Natural killer cell (primary cell): ENCODE results near the gene RERE. TPM values are rescaled to one million over a fixed set of nuclear protein-coding genes. Genes with fewer than 3 reads are reported as not detected.

Source experiments
- ATAC-seq, 3 donors: fragments of 150-1000 bp in 2 of 3; fragments of 200-7000 bp in 1 of 3; cut with Tn5 transposase; 1 replicate in 1 of 3; 2 replicates in 2 of 3; pipeline ENCODE4 v1.10.0; 2021; ENCODE audit warnings: mild to moderate bottlenecking in 2 of 3, moderate library complexity in 2 of 3
- DNase-seq, 2 donors: peaks; one replicate each; pipeline versions ENCODE4 v3.0.0 to v3.0.0-alpha.2; 2013 to 2021; ENCODE audit warnings: mixed read lengths in 1 of 2
- H3K27ac ChIP-seq: one replicate; pipeline ENCODE4 v1.5.1; 2013; ENCODE audit warnings: mild to moderate bottlenecking, low read length
- H3K27me3 ChIP-seq: one replicate; pipeline ENCODE4 v1.6.1; 2013; ENCODE audit warnings: low read length; ENCODE audit not compliant: control insufficient read depth, insufficient read depth
- H3K36me3 ChIP-seq: one replicate; pipeline ENCODE4 v1.6.1; 2013; ENCODE audit warnings: low read length; ENCODE audit not compliant: control insufficient read depth, insufficient read depth
- H3K4me1 ChIP-seq: one replicate; pipeline ENCODE4 v1.6.1; 2013; ENCODE audit warnings: low read length; ENCODE audit not compliant: control insufficient read depth, insufficient read depth
- H3K4me3 ChIP-seq: one replicate; pipeline ENCODE4 v1.5.1; 2013; ENCODE audit warnings: low read length
- H3K9me3 ChIP-seq: one replicate; pipeline ENCODE4 v1.6.1; 2013; ENCODE audit warnings: low read length; ENCODE audit not compliant: control insufficient read depth, insufficient read depth
- H3K27ac Mint-ChIP-seq, 2 donors: one replicate each; pipeline ENCODE4 v1.8.0; 2022; ENCODE audit warnings: mild to moderate bottlenecking in 2 of 2, mixed read lengths in 2 of 2, moderate library complexity in 1 of 2
- H3K27me3 Mint-ChIP-seq, 2 donors: one replicate each; pipeline ENCODE4 v1.8.0; 2022; ENCODE audit warnings: low read depth in 2 of 2, mixed read lengths in 2 of 2
- H3K36me3 Mint-ChIP-seq: one replicate; pipeline ENCODE4 v1.8.0; 2022; ENCODE audit warnings: mixed read lengths
- H3K4me1 Mint-ChIP-seq, 2 donors: one replicate each; pipeline ENCODE4 v1.8.0; 2022; ENCODE audit warnings: mixed read lengths in 2 of 2
- H3K4me3 Mint-ChIP-seq: one replicate; pipeline ENCODE4 v1.8.0; 2022; ENCODE audit warnings: mild to moderate bottlenecking, moderate library complexity, mixed read lengths
- H3K9me3 Mint-ChIP-seq, 2 donors: one replicate each; pipeline ENCODE4 v1.8.0; 2022; ENCODE audit warnings: mixed read lengths in 2 of 2
- WGBS: methylation state at CpG from one replicate; pipeline ENCODE4 v1.1.7; 2013; ENCODE audit warnings: missing lambda C conversion rate; ENCODE audit not compliant: insufficient coverage; 5-methylcytosine and 5-hydroxymethylcytosine counted together
- intact Hi-C: fragments of 100-400 bp; cut with micrococcal nuclease; formaldehyde crosslinking; loops from one replicate; pipeline ENCODE4 v1.14.2; 2022
- total RNA-seq, 4 donors: library from RNA; stranded (reverse); fragments of 120-200 nt in 1 of 4; gene quantifications; one replicate each; pipeline versions ENCODE4 v1.2.3 to v1.2.4, GENCODE V29; 2013 to 2022
- TF ChIP-seq, protein P1 (sequence below): fragments of 200-600 bp; IDR thresholded peaks from one replicate; pipeline ENCODE4 v1.8.0; 2022; ENCODE audit warnings: antibody characterized with exemption

Gene RERE
- total RNA-seq, 3 donors from 2014 or later (not counting 1 experiment from before 2014, with no cell fraction given), result 67.7 to 76.0 (median 73.0) TPM

DNA sequence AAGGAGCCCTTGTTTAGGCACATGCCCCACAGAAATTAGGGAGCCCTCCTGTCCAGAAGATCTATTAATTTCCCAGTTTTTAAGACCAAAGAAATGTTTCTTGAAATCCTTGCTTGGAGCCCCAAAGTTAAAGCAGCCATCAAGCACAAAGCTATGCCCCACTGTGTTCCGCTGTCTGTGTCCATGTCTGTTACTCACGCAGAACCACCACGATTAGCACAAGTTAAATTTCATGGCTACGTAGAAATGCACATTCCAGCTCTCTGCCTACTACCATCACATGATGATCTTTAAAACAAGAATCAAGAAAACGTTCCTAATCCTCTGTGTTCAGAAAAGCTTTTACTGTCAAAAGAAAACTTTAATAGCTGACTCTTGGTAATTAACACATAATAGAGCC lies 238.5 kb downstream of the RERE start:
- Mint-ChIP-seq H3K4me3 (no peak overlapping the region), H3K27ac (no peak overlapping the region), H3K36me3 (no peaks in the 10 kb centered on the region), H3K4me1 (peaks cover 15 to 17% of the 10 kb centered on the region in 2 donors), H3K27me3 (no peaks in the 10 kb centered on the region), H3K9me3 (no peaks in the 10 kb centered on the region)
- H3K27ac ChIP-seq, result no peak overlapping the region
- intact Hi-C loops, result no loop called here
- 100% methylated on average over 5 of the region's 5 CpGs for WGBS
- DNase-seq, result no peak
- no peaks in the 10 kb centered on the region for H3K9me3 ChIP-seq
- no peaks in the 10 kb centered on the region for H3K27me3 ChIP-seq
- H3K4me1 ChIP-seq, result no peaks in the 10 kb centered on the region
- H3K36me3 ChIP-seq, result no peaks in the 10 kb centered on the region
- no peak for ATAC-seq
- TF ChIP-seq, protein P1, sequence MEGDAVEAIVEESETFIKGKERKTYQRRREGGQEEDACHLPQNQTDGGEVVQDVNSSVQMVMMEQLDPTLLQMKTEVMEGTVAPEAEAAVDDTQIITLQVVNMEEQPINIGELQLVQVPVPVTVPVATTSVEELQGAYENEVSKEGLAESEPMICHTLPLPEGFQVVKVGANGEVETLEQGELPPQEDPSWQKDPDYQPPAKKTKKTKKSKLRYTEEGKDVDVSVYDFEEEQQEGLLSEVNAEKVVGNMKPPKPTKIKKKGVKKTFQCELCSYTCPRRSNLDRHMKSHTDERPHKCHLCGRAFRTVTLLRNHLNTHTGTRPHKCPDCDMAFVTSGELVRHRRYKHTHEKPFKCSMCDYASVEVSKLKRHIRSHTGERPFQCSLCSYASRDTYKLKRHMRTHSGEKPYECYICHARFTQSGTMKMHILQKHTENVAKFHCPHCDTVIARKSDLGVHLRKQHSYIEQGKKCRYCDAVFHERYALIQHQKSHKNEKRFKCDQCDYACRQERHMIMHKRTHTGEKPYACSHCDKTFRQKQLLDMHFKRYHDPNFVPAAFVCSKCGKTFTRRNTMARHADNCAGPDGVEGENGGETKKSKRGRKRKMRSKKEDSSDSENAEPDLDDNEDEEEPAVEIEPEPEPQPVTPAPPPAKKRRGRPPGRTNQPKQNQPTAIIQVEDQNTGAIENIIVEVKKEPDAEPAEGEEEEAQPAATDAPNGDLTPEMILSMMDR, result no peak
- H3K4me3 ChIP-seq, result no peak overlapping the region

DNA sequence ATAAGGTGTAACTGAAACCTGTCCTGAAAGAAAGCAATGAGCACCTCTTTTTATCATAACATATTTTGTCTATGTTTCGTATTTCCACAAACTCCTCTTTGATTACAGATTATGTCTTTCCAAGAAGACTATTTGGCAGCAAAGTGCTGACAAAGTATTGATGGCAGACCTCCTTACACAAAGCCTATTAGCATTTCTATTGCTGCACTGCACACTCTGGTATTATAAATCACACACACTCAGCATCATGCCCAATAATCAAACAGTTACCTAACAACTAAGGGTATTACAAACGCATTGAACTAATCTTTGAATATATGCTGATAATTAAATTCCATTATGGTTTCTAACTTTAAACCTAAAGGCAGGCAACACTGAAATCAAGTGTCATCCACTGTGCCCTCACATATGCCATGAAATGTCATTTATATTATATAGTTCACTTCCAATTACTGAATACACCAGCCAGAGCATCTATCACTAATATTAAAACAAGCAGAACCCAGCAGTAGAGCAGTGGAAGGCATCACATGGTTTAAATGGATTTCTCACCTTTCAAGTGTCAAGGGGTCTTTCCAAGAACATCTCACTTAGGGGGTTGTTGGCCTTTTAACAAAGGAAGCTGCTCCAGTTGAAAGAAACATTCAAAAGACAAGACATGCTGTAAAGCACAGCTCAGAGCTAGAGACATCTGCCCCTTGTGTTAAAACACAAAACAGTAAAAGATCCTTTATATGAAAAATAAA lies 239.1 kb downstream of the RERE start:
- H3K4me1 ChIP-seq, result no peaks in the 10 kb centered on the region
- 93% methylated on average over 1 of the region's 2 CpGs for WGBS
- H3K4me3 ChIP-seq, result no peak overlapping the region
- H3K27me3 ChIP-seq, result no peaks in the 10 kb centered on the region
- TF ChIP-seq, protein P1, result no peak
- no peaks in the 10 kb centered on the region for H3K36me3 Mint-ChIP-seq
- no peak for DNase-seq
- no peaks in the 10 kb centered on the region for H3K9me3 Mint-ChIP-seq
- no peak overlapping the region for H3K27ac ChIP-seq
- no peaks in the 10 kb centered on the region for H3K27me3 Mint-ChIP-seq
- no peak overlapping the region for H3K27ac Mint-ChIP-seq
- ATAC-seq, result no peak
- H3K36me3 ChIP-seq, result no peaks in the 10 kb centered on the region
- H3K4me1 Mint-ChIP-seq, result peaks cover 15 to 17% of the 10 kb centered on the region in 2 donors
- no peaks in the 10 kb centered on the region for H3K9me3 ChIP-seq
- intact Hi-C loops, result no loop called here
- H3K4me3 Mint-ChIP-seq, result no peak overlapping the region

DNA sequence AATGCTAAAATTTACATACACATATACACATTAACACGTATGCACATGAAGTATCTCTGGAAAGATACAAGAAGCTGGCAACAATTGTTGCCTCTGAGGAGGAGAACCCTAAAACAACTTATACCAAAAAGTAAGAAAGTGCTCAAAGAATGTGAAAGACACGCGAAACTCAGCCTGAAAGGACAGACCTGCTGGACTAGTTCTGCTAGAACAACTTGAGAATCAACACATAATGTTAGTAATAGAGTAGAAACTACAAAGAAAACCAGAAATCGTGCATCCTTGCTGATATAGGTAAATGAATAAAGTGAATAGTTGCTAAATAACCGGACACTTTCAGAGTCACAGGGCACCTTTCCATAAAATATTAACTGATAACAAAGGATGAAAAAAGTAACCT lies 242.5 kb downstream of the RERE start:
- DNase-seq (no peak), ATAC-seq (no peak)
- TF ChIP-seq, protein P1, result no peak
- H3K4me3 ChIP-seq, result no peak overlapping the region
- no peaks in the 10 kb centered on the region for H3K36me3 ChIP-seq
- Mint-ChIP-seq H3K9me3 (no peaks in the 10 kb centered on the region), H3K4me3 (no peak overlapping the region), H3K36me3 (no peaks in the 10 kb centered on the region), H3K27me3 (no peaks in the 10 kb centered on the region), H3K27ac (no peak overlapping the region), H3K4me1 (peaks cover 15 to 30% of the 10 kb centered on the region in 2 donors)
- H3K27ac ChIP-seq, result no peak overlapping the region
- no peaks in the 10 kb centered on the region for H3K27me3 ChIP-seq
- no peaks in the 10 kb centered on the region for H3K4me1 ChIP-seq
- intact Hi-C loops, result no loop called here
- no peaks in the 10 kb centered on the region for H3K9me3 ChIP-seq
- WGBS, result 96% methylated on average over 2 of the region's 5 CpGs

GRCh38 chr1:8572106-8572505 lies 245.3 kb downstream of the RERE start:
- Histone ChIP-seq H3K27ac (no peak overlapping the region), H3K9me3 (no peaks in the 10 kb centered on the region), H3K36me3 (no peaks in the 10 kb centered on the region), H3K4me3 (no peak overlapping the region), H3K4me1 (no peaks in the 10 kb centered on the region), H3K27me3 (no peaks in the 10 kb centered on the region)
- TF ChIP-seq, protein P1, result no peak
- Mint-ChIP-seq H3K9me3 (no peaks in the 10 kb centered on the region), H3K4me3 (no peak overlapping the region), H3K27me3 (no peaks in the 10 kb centered on the region), H3K27ac (peak overlapping the region in 1 of 2 donors; percentile 7), H3K36me3 (no peaks in the 10 kb centered on the region), H3K4me1 (peaks cover 16 to 22% of the 10 kb centered on the region in 2 donors)
- intact Hi-C loops, result no loop called here
- WGBS, result no CpG with 5 or more reads among the region's 1 CpG
- ATAC-seq, result no peak
- DNase-seq, result no peak
